ENCODE results near the gene RTL10. TPM values are rescaled to one million over a fixed set of nuclear protein-coding genes. Genes with fewer than 3 reads are reported as not detected.

RTL10 gene
- total RNA-seq, 1 donor from 2014 or later, result 16.6 TPM

- Mint-ChIP-seq H3K36me3 (ENCODE audit: low read depth) (no peaks in the 10 kb centered on the region), H3K27ac (no peak overlapping the region), H3K4me1 (ENCODE audit: low read depth) (no peaks in the 10 kb centered on the region), H3K27me3 (ENCODE audit: low read depth) (no peaks in the 10 kb centered on the region), H3K4me3 (ENCODE audit: low read depth) (no peak overlapping the region), H3K9me3 (no peaks in the 10 kb centered on the region)
- intact Hi-C loops (cut with micrococcal nuclease), result no loop called here
- no peak for DNase-seq (ENCODE audit: low spot score)
These were observed 39.4 kb downstream of the RTL10 start for GRCh38 chr22:19815093-19815822.

GRCh38 chr22:19814428-19814827, 40.2 kb downstream of the RTL10 start:
- Mint-ChIP-seq H3K27me3 (ENCODE audit: low read depth) (no peaks in the 10 kb centered on the region), H3K36me3 (ENCODE audit: low read depth) (no peaks in the 10 kb centered on the region), H3K4me3 (ENCODE audit: low read depth) (no peak overlapping the region), H3K27ac (no peak overlapping the region), H3K9me3 (no peaks in the 10 kb centered on the region), H3K4me1 (ENCODE audit: low read depth) (no peaks in the 10 kb centered on the region)
- intact Hi-C loops (cut with micrococcal nuclease), result no loop called here
- DNase-seq (ENCODE audit: low spot score), result no peak

- DNase-seq (ENCODE audit: low spot score), result no peak
- intact Hi-C loops (cut with micrococcal nuclease), result no loop called here
- no peaks in the 10 kb centered on the region for H3K27me3 Mint-ChIP-seq (ENCODE audit: low read depth)
- H3K4me1 Mint-ChIP-seq (ENCODE audit: low read depth), result no peaks in the 10 kb centered on the region
- H3K4me3 Mint-ChIP-seq (ENCODE audit: low read depth), result no peak overlapping the region
- H3K27ac Mint-ChIP-seq, result no peak overlapping the region
- H3K9me3 Mint-ChIP-seq, result no peaks in the 10 kb centered on the region
- H3K36me3 Mint-ChIP-seq (ENCODE audit: low read depth), result no peaks in the 10 kb centered on the region
These were observed 41.8 kb downstream of the RTL10 start for GRCh38 chr22:19812910-19813309.

- Mint-ChIP-seq H3K4me3 (ENCODE audit: low read depth) (no peak overlapping the region), H3K27me3 (ENCODE audit: low read depth) (no peaks in the 10 kb centered on the region), H3K36me3 (ENCODE audit: low read depth) (no peaks in the 10 kb centered on the region)
These were observed 42.6 kb downstream of the RTL10 start for GRCh38 chr22:19811811-19812771.

GRCh38 chr22:19811211-19811621, 43.5 kb downstream of the RTL10 start:
- Mint-ChIP-seq H3K4me1 (ENCODE audit: low read depth) (peaks cover 4% of the 10 kb centered on the region), H3K27ac (no peak overlapping the region), H3K9me3 (no peaks in the 10 kb centered on the region), H3K4me3 (ENCODE audit: low read depth) (no peak overlapping the region), H3K27me3 (ENCODE audit: low read depth) (no peaks in the 10 kb centered on the region), H3K36me3 (ENCODE audit: low read depth) (no peaks in the 10 kb centered on the region)
- intact Hi-C loops (cut with micrococcal nuclease), result no loop called here
- no peak for DNase-seq (ENCODE audit: low spot score)

More at GRCh38 chr22:19811811-19812771, 42.6 kb downstream of the RTL10 start:
- Mint-ChIP-seq H3K27ac (no peak overlapping the region), H3K9me3 (no peaks in the 10 kb centered on the region), H3K4me1 (ENCODE audit: low read depth) (no peaks in the 10 kb centered on the region)
- intact Hi-C loops (cut with micrococcal nuclease), result no loop called here
- DNase-seq (ENCODE audit: low spot score), result no peak

- Mint-ChIP-seq H3K36me3 (ENCODE audit: low read depth) (no peaks in the 10 kb centered on the region), H3K27ac (no peak overlapping the region), H3K9me3 (no peaks in the 10 kb centered on the region), H3K27me3 (ENCODE audit: low read depth) (no peaks in the 10 kb centered on the region), H3K4me3 (ENCODE audit: low read depth) (no peak overlapping the region), H3K4me1 (ENCODE audit: low read depth) (peaks cover 4% of the 10 kb centered on the region)
- intact Hi-C loops (cut with micrococcal nuclease), result no loop called here
- no peak for DNase-seq (ENCODE audit: low spot score)
These were observed 44.1 kb downstream of the RTL10 start for GRCh38 chr22:19810381-19811201.

GRCh38 chr22:19809741-19810140, 44.9 kb downstream of the RTL10 start:
- no peak overlapping the region for H3K27ac Mint-ChIP-seq
- H3K27me3 Mint-ChIP-seq (ENCODE audit: low read depth), result no peaks in the 10 kb centered on the region
- intact Hi-C loops (cut with micrococcal nuclease), result no loop called here
- no peaks in the 10 kb centered on the region for H3K36me3 Mint-ChIP-seq (ENCODE audit: low read depth)
- H3K9me3 Mint-ChIP-seq, result no peaks in the 10 kb centered on the region
- H3K4me1 Mint-ChIP-seq (ENCODE audit: low read depth), result peaks cover 4% of the 10 kb centered on the region
- H3K4me3 Mint-ChIP-seq (ENCODE audit: low read depth), result no peak overlapping the region
- DNase-seq (ENCODE audit: low spot score), result no peak

GRCh38 chr22:19808873-19809478, 45.7 kb downstream of the RTL10 start:
- no peaks in the 10 kb centered on the region for H3K9me3 Mint-ChIP-seq

GRCh38 chr22:19807914-19808872, 46.5 kb downstream of the RTL10 start:
- intact Hi-C loops (cut with micrococcal nuclease), result no loop called here
- no peak overlapping the region for H3K27ac Mint-ChIP-seq
- H3K36me3 Mint-ChIP-seq (ENCODE audit: low read depth), result no peaks in the 10 kb centered on the region
- no peaks in the 10 kb centered on the region for H3K27me3 Mint-ChIP-seq (ENCODE audit: low read depth)
- peaks cover 4% of the 10 kb centered on the region for H3K4me1 Mint-ChIP-seq (ENCODE audit: low read depth)
- no peaks in the 10 kb centered on the region for H3K9me3 Mint-ChIP-seq
- H3K4me3 Mint-ChIP-seq (ENCODE audit: low read depth), result no peak overlapping the region
- DNase-seq (ENCODE audit: low spot score), result no peak

More at GRCh38 chr22:19808873-19809478, 45.7 kb downstream of the RTL10 start:
- H3K4me1 Mint-ChIP-seq (ENCODE audit: low read depth), result peaks cover 4% of the 10 kb centered on the region
- no peaks in the 10 kb centered on the region for H3K36me3 Mint-ChIP-seq (ENCODE audit: low read depth)
- H3K27ac Mint-ChIP-seq, result no peak overlapping the region
- intact Hi-C loops (cut with micrococcal nuclease), result no loop called here
- H3K27me3 Mint-ChIP-seq (ENCODE audit: low read depth), result no peaks in the 10 kb centered on the region
- H3K4me3 Mint-ChIP-seq (ENCODE audit: low read depth), result no peak overlapping the region
- DNase-seq (ENCODE audit: low spot score), result no peak

GRCh38 chr22:19807161-19807913, 47.3 kb downstream of the RTL10 start:
- H3K4me3 Mint-ChIP-seq (ENCODE audit: low read depth), result no peak overlapping the region
- DNase-seq (ENCODE audit: low spot score), result no peak
- H3K4me1 Mint-ChIP-seq (ENCODE audit: low read depth), result peaks cover 4% of the 10 kb centered on the region
- no peak overlapping the region for H3K27ac Mint-ChIP-seq
- no peaks in the 10 kb centered on the region for H3K36me3 Mint-ChIP-seq (ENCODE audit: low read depth)
- H3K9me3 Mint-ChIP-seq, result no peaks in the 10 kb centered on the region
- H3K27me3 Mint-ChIP-seq (ENCODE audit: low read depth), result no peaks in the 10 kb centered on the region
- intact Hi-C loops (cut with micrococcal nuclease), result no loop called here
